Panc1 (cell line): ENCODE results near the gene FAM98A. TPM values are rescaled to one million over a fixed set of nuclear protein-coding genes. Genes with fewer than 3 reads are reported as not detected.

Experiments
- ATAC-seq: fragments of 200-7000 bp; cut with Tn5 transposase; 2 replicates; pipeline ENCODE4 v1.9.1; 2020; ENCODE audit warnings: mild to moderate bottlenecking, moderate library complexity
- BruUV-seq: library from RNA; stranded (reverse); fragments of 400-500 nt; replicated peaks from 2 replicates; lab custom pipeline; 2021; lab: Mats Ljungman, UMichigan
- CTCF ChIA-PET: fragments of 300-600 bp; sonication (Branson Sonifier 250); formaldehyde crosslinking; loops from one replicate; lab custom pipeline; 2022; ENCODE audit warnings: antibody characterized with exemption; lab: Charles Lee
- POLR2A ChIA-PET: fragments of 300-600 bp; sonication (Branson Sonifier 250); formaldehyde crosslinking; loops from one replicate; lab custom pipeline; 2022; ENCODE audit warnings: antibody characterized with exemption; lab: Charles Lee
- DNase-seq: peaks from one replicate; pipeline ENCODE4 v3.0.0-alpha.2; 2010; ENCODE audit warnings: low read depth, low spot score
- H3K27ac ChIP-seq: 2 replicates; pipeline ENCODE4 v1.5.1; 2011; ENCODE audit warnings: mild to moderate bottlenecking, low read length, inconsistent platforms
- H3K27me3 ChIP-seq: fragments of 200-500 bp; sonication (Bioruptor generic); 2 replicates; pipeline ENCODE4 v1.6.0; 2014; ENCODE audit warnings: low read length, inconsistent platforms; ENCODE audit not compliant: control insufficient read depth, insufficient read depth
- H3K36me3 ChIP-seq: fragments of 200-500 bp; sonication (Bioruptor generic); 2 replicates; pipeline ENCODE4 v1.5.1; 2014; ENCODE audit warnings: inconsistent platforms, mild to moderate bottlenecking, low read length, moderate library complexity; ENCODE audit not compliant: control insufficient read depth, insufficient read depth
- H3K4me1 ChIP-seq: 2 replicates; pipeline ENCODE4 v1.5.1; 2011; ENCODE audit warnings: inconsistent platforms, mild to moderate bottlenecking, low read length, moderate library complexity; ENCODE audit not compliant: control insufficient read depth, insufficient read depth
- H3K4me3 ChIP-seq, 2 experiments: 2 replicates each; pipeline ENCODE4 v1.5.1; 2011 to 2012; ENCODE audit warnings: low read depth in 2 of 2, low read length in 2 of 2, mild to moderate bottlenecking in 2 of 2, inconsistent platforms in 1 of 2, moderate library complexity in 1 of 2
- H3K9me3 ChIP-seq: fragments of 200-500 bp; sonication (Bioruptor generic); 2 replicates; pipeline ENCODE4 v1.5.1; 2014; ENCODE audit warnings: low read depth, mild to moderate bottlenecking, inconsistent platforms, low read length, moderate library complexity; ENCODE audit not compliant: control insufficient read depth, insufficient read depth
- CTCF ChIP-seq: fragments of 450-650 bp; IDR thresholded peaks from 2 replicates; pipeline ENCODE4 v1.5.1; 2017; ENCODE audit warnings: mild to moderate bottlenecking
- POLR2AphosphoS5 ChIP-seq: IDR thresholded peaks from 2 replicates; pipeline ENCODE4 v1.6.1; 2012; ENCODE audit warnings: mild to moderate bottlenecking, low read depth, low read length, moderate library complexity
- REST ChIP-seq, 2 experiments: IDR thresholded peaks; 2 replicates each; pipeline ENCODE4 v1.6.1; 2011 to 2012; ENCODE audit warnings: low read depth in 2 of 2, control low read depth in 1 of 2, low read length in 1 of 2, mild to moderate bottlenecking in 1 of 2, moderate library complexity in 1 of 2; ENCODE audit not compliant: insufficient read depth in 1 of 2
- SIN3A ChIP-seq: IDR thresholded peaks from 2 replicates; pipeline ENCODE4 v1.6.1; 2012; ENCODE audit warnings: low read depth, mild to moderate bottlenecking, low read length, moderate library complexity, borderline replicate concordance; ENCODE audit not compliant: insufficient read depth
- TCF7L2 ChIP-seq: IDR thresholded peaks from 2 replicates; pipeline ENCODE4 v1.6.1; 2011; ENCODE audit warnings: mild to moderate bottlenecking, low read depth, low read length, inconsistent platforms
- in situ Hi-C: cut with HindIII; loops from 2 replicates; pipeline ENCODE4 v1.10.0; 2016; ENCODE audit warnings: low sequenced_read_pairs, low pct_unique_long_range_greater_than_20kb
- intact Hi-C: fragments of 100-400 bp; cut with micrococcal nuclease; formaldehyde crosslinking; loops from one replicate; pipeline ENCODE4 v1.10.0; 2022; ENCODE audit not compliant: unreplicated experiment
- total RNA-seq: library from RNA; stranded (reverse); gene quantifications from one replicate; pipeline ENCODE4 v1.2.1, GENCODE V29; 2021; ENCODE audit not compliant: unreplicated experiment

The FAM98A gene
- total RNA-seq, 1 experiment from 2014 or later = 39.2 TPM

GRCh38 chr2:33552758-33553461 is 46.2 kb downstream of the FAM98A start:
- H3K4me3 ChIP-seq = no peak overlapping the region
- in situ Hi-C loops = no loop called here
- no TSS peak for BruUV-seq
- intact Hi-C loops = loop anchor here (5.0 kb wide), 1 partner anchor 846 kb away; no protein-coding TSS in a partner anchor
- CTCF ChIA-PET = no interaction called here
- no peaks in the 10 kb centered on the region for H3K36me3 ChIP-seq
- no peaks in the 10 kb centered on the region for H3K4me1 ChIP-seq
- no peaks in the 10 kb centered on the region for H3K27me3 ChIP-seq
- ATAC-seq = no peak
- H3K9me3 ChIP-seq = no peaks in the 10 kb centered on the region
- no peak for DNase-seq
- no peak overlapping the region for H3K27ac ChIP-seq
- TF ChIP-seq SIN3A (no peak), CTCF (no peak), TCF7L2 (no peak), REST (IDR thresholded peaks at IDR 0.05; ENCODE audit: insufficient read depth in 1 of 2, low read depth in 2 of 2, low read length in 1 of 2) (no peak), POLR2AphosphoS5 (no peak)
- POLR2A ChIA-PET = no interaction called here

- no TSS peak for BruUV-seq
These were observed 48.9 kb downstream of the FAM98A start for GRCh38 chr2:33550206-33550605.

More at GRCh38 chr2:33550206-33550605, 48.9 kb downstream of the FAM98A start:
- Histone ChIP-seq H3K27ac (no peak overlapping the region), H3K27me3 (no peaks in the 10 kb centered on the region), H3K4me1 (no peaks in the 10 kb centered on the region), H3K36me3 (no peaks in the 10 kb centered on the region), H3K9me3 (no peaks in the 10 kb centered on the region), H3K4me3 (no peak overlapping the region)
- ChIA-PET POLR2A (no interaction called here), CTCF (no interaction called here)
- ATAC-seq = no peak
- intact Hi-C loops (loop anchor here (5.0 kb wide), 1 partner anchor 843 kb away; no protein-coding TSS in a partner anchor), in situ Hi-C loops (no loop called here)
- no peak for DNase-seq
- no peak for TF ChIP-seq SIN3A
- no peak for TF ChIP-seq POLR2AphosphoS5
- no peak for TF ChIP-seq REST (IDR thresholded peaks at IDR 0.05; ENCODE audit: insufficient read depth in 1 of 2, low read depth in 2 of 2, low read length in 1 of 2)
- no peak for TF ChIP-seq TCF7L2
- no peak for TF ChIP-seq CTCF
